ENCODE data around the gene AKAP13.

The AKAP13 gene

GRCh38 chr15:85554852-85555521, 174.6 kb downstream of the AKAP13 start (continued):
- TF ChIP-seq PBX3 (CRISPR knock-in tag; IDR thresholded peaks at IDR 0.05) (no peak), ZXDB (tag by site-specific recombination; IDR thresholded peaks at IDR 0.05) (no peak), ZNF140 (tag by site-specific recombination; IDR thresholded peaks at IDR 0.05) (no peak), ZNF138 (tag by site-specific recombination; IDR thresholded peaks at IDR 0.05; ENCODE audit: borderline replicate concordance) (no peak), ZFP41 (tag by site-specific recombination; IDR thresholded peaks at IDR 0.05; ENCODE audit: borderline replicate concordance) (no peak), ZNF37A (tag by site-specific recombination; IDR thresholded peaks at IDR 0.05) (no peak), ATF2 (tag by site-specific recombination; IDR thresholded peaks at IDR 0.05; ENCODE audit: low read depth) (no peak)

- no peak overlapping the region for H3K4me3 ChIP-seq (ENCODE audit: low read depth, low read length)
- TF ChIP-seq YY2 (tag by site-specific recombination; IDR thresholded peaks at IDR 0.05): no peak
- TF ChIP-seq ZNF398 (tag by site-specific recombination; IDR thresholded peaks at IDR 0.05): no peak
- no peak for TF ChIP-seq ZNF423 (tag by site-specific recombination; IDR thresholded peaks at IDR 0.05)
- TF ChIP-seq ZNF670 (tag by site-specific recombination; IDR thresholded peaks at IDR 0.05; ENCODE audit: low read depth): no peak
- TF ChIP-seq ZNF449 (tag by site-specific recombination; IDR thresholded peaks at IDR 0.05): no peak
- no peak for TF ChIP-seq ZNF785 (tag by site-specific recombination; IDR thresholded peaks at IDR 0.05)
- TF ChIP-seq ZBTB44 (tag by site-specific recombination; IDR thresholded peaks at IDR 0.05): no peak
- no peak for TF ChIP-seq ZNF580 (tag by site-specific recombination; IDR thresholded peaks at IDR 0.05)
- no peak for TF ChIP-seq SP7 (tag by site-specific recombination; IDR thresholded peaks at IDR 0.05)
- TF ChIP-seq ZNF639 (tag by site-specific recombination; IDR thresholded peaks at IDR 0.05): no peak
- no peak for TF ChIP-seq MZF1 (tag by site-specific recombination; IDR thresholded peaks at IDR 0.05; ENCODE audit: borderline replicate concordance)
- TF ChIP-seq ZNF777 (tag by site-specific recombination; IDR thresholded peaks at IDR 0.05; ENCODE audit: borderline replicate concordance): no peak
- TF ChIP-seq ZNF121 (tag by site-specific recombination; IDR thresholded peaks at IDR 0.05): no peak
- TF ChIP-seq ZNF404 (tag by site-specific recombination; IDR thresholded peaks at IDR 0.05): no peak
- no peak for TF ChIP-seq HIC1 (tag by site-specific recombination; IDR thresholded peaks at IDR 0.05)
- H3K36me3 ChIP-seq (ENCODE audit: control insufficient read depth in 2 of 2, insufficient read depth in 1 of 2, low read length in 2 of 2): peaks cover 0 to 6% of the 10 kb centered on the region in 2 experiments; a peak in 2 of 3 replicates
- ChIA-PET CTCF (interaction anchor here (0.9 to 1.1 kb wide), 2 partner anchors 9 to 24 kb away, joined by 3 read pairs; no protein-coding TSS in a partner anchor), POLR2A (no interaction called here)
- no peaks in the 10 kb centered on the region for H3K9me3 ChIP-seq (ENCODE audit: control insufficient read depth, insufficient read depth, low read depth, low read length)
- H3K4me1 ChIP-seq (ENCODE audit: control insufficient read depth, insufficient read depth, low read length): peaks cover 3% of the 10 kb centered on the region; the same call in 1 of the 2 replicates
- no peak overlapping the region for H3K27ac ChIP-seq (ENCODE audit: extremely low read depth, low read depth, low read length)
These were observed 175.6 kb downstream of the AKAP13 start for GRCh38 chr15:85555875-85556617.

Measured in HEK293 (cell line).